Gastrocnemius medialis (tissue), 4 donors: ENCODE results near the gene PPP1R17.

ENCODE experiments used
- CTCF ChIP-seq, 5 experiments: fragments of 450-650 bp in 3 of 5; fragments of 200-600 bp in 2 of 5; sonication (generic) in 2 of 5; IDR thresholded peaks in 4 of 5; conservative IDR thresholded peaks in 1 of 5; 1 replicate in 4 of 5; 2 replicates in 1 of 5; pipeline ENCODE4 v1.5.1; 2016 to 2019; ENCODE audit warnings: antibody characterized with exemption in 5 of 5, mild to moderate bottlenecking in 3 of 5, moderate library complexity in 3 of 5
- POLR2A ChIP-seq, 2 donors: fragments of 450-650 bp; IDR thresholded peaks; one replicate each; pipeline ENCODE4 v1.6.1; 2017; ENCODE audit warnings: antibody characterized with exemption in 2 of 2, mild to moderate bottlenecking in 2 of 2, moderate library complexity in 2 of 2

DNA sequence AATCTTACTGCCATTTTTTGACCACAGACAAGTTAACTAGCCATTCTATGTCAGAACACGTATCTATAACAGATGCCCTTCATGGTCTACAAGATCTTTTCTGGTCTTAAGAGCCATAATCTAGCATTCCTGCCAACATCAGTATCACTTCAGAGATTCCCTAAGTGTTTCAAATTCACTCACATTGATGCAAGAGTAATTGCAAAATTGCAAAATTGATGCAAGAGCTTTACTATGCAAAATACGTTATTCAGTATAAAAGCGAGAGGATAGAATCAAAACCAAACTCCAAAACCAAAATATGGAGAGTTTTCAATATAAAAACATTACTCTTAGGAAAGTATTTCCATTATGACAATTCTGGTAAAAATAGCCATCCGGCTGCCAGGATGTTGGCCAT, 38.1 kb upstream of the PPP1R17 start:
- TF ChIP-seq CTCF (IDR thresholded peaks at IDR 0.05 in 4 of 5, conservative IDR thresholded peaks at IDR 0.05 in 1 of 5) (no peak), POLR2A (IDR thresholded peaks at IDR 0.05) (no peak)
